ENCODE data around the gene DMBX1.

DMBX1 gene

GRCh38 chr1:46508757-46509156 lies 19.1 kb downstream of the DMBX1 start:
- DNase-seq: no peak

DNA sequence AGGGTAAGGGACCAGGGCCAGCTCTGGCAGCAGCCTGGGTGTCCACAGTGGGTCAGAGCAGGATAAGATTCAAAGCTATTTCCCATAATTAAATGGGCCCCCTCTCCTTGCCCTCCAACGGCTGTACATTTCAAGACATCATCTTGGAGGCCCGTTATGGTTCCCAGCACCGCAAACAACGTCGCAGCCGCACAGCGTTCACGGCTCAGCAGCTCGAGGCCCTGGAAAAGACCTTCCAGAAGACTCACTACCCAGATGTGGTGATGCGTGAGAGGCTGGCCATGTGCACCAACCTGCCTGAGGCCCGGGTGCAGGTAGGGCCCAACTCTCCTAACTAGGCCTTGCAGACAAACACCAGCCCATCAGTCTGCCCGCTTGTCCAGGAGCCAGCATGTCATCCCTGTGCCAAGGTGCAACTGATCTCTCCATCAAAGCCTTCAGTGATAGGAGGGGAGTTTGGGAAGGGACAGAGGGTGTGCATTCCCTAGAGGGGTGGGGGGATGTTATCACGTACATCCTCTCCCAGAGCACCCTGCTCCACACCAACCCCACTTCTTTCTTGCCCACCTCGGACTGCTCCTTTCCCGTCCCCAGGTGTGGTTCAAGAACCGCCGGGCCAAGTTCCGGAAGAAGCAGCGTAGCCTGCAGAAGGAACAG lies 20.8 kb downstream of the DMBX1 start:
- DNase-seq: no peak

DNA sequence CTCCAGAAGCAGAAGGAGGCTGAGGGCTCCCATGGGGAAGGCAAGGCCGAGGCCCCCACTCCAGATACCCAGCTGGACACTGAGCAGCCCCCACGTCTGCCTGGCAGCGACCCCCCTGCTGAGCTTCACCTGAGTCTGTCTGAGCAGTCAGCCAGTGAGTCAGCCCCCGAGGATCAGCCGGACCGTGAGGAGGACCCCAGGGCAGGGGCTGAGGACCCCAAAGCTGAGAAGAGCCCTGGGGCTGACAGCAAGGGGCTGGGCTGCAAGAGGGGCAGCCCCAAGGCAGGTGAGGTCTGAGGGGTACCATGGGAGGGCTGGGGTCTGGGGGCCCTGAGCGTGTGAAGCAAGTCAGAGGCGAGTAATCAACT lies 21.3 kb downstream of the DMBX1 start:
- no peak for DNase-seq

GRCh38 chr1:46512135-46512791 lies 22.6 kb downstream of the DMBX1 start:
- DNase-seq: no peak

DNA sequence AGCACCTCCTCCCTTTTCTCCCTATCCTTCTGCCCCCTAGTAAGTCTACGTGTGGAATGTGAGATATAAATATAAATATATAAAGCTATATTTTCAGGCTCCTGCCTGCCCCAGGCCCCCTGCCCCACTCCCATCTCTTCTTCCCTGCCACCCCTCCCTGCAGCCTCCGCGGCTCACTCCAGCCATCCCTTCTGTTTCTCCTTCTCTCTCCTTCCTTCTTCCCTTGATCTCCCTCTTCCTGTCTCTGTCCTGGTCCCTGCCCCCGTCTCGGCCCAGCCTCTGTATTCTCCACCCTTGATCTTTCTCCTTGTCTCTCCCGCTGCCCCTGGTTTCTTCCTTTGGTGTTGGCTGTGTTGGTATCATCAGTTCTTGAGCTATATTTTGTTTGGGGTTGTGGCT lies 23.2 kb downstream of the DMBX1 start:
- DNase-seq: no peak

GRCh38 chr1:46513536-46513935 lies 23.9 kb downstream of the DMBX1 start:
- DNase-seq: no peak

- DNase-seq: no peak
These were observed 25.9 kb downstream of the DMBX1 start for GRCh38 chr1:46515576-46515975.

GRCh38 chr1:46516200-46516950 lies 26.7 kb downstream of the DMBX1 start:
- DNase-seq: no peak

GRCh38 chr1:46517010-46517600 lies 27.5 kb downstream of the DMBX1 start:
- DNase-seq: no peak

DNA sequence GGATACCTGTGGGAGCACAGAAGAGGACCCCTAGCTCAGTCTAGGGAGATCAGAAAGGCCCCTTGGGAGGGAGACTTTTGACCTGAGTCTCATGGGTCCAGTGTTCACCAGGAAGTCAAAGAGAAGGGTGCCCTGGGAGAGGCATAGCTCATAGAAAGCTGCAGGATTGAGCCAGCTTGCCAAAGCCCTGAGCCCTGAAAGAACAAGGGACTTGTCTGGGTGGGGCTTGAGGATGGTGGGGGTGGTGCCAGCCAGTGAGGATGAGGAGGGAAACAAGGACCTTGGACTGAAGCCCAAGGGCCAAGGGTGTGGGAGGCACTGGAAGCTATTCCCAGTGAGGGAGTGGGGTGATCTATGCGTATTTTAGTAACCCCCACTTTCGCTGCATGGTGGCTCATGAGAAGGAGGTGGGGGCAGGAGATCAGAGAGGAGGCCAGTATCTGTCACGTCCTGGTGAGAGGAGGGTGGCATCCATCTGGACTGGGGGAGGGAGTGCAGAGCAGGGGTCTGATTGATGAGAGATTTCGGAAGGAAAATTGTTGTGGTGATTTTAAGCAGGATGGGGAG lies 28.4 kb downstream of the DMBX1 start:
- DNase-seq: no peak

GRCh38 chr1:46519209-46519608 lies 29.6 kb downstream of the DMBX1 start:
- no peak for DNase-seq

DNA sequence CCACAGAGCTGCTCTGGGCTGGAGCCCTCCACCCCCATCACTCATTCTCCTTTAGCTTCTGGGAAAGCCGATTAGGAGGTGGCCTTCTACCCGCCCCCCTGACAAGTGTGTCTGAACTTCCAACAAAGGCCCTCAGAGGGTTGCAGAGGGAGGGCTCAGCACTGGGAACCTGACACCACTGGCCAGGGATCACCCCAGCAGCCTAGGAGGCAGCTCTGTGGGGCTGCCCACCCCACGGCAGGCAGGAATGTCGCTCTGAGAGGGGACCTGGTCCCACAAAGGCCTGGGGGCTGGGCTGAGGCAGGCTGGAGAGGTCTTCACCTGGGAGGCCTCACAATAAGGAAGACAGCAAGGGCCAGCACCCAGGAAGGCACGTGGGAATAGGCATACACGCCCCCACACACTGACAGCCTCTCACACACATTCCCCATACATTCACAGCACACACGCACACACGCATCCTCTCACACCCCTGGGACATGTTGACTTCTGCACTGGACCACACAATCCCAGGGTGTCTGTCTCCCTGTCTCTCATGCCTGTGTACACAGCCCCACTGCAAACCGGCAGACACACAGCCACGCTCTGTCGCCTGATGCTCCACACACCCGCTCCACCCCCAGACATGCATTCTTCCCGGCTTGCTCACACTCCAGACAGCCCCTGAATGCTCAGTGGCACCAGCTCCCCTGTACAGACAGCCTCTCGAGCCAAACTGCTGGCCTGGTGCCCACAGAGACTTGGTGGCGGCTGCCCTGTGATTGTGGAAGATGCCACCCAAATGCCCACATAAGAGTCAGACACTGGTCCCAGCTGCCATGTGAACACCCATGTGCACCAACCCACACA lies 30.7 kb downstream of the DMBX1 start:
- no peak for DNase-seq

GRCh38 chr1:46521414-46521813 lies 31.8 kb downstream of the DMBX1 start:
- peak; percentile 12 to 14 for DNase-seq

GRCh38 chr1:46522184-46522968 lies 32.7 kb downstream of the DMBX1 start:
- DNase-seq: peak; percentile 87

- no peak for DNase-seq
These were observed 33.3 kb downstream of the DMBX1 start for GRCh38 chr1:46522969-46523320.

GRCh38 chr1:46523496-46524353 lies 34.1 kb downstream of the DMBX1 start:
- no peak for DNase-seq

GRCh38 chr1:46524843-46525242 lies 35.2 kb downstream of the DMBX1 start:
- DNase-seq: no peak

DNA sequence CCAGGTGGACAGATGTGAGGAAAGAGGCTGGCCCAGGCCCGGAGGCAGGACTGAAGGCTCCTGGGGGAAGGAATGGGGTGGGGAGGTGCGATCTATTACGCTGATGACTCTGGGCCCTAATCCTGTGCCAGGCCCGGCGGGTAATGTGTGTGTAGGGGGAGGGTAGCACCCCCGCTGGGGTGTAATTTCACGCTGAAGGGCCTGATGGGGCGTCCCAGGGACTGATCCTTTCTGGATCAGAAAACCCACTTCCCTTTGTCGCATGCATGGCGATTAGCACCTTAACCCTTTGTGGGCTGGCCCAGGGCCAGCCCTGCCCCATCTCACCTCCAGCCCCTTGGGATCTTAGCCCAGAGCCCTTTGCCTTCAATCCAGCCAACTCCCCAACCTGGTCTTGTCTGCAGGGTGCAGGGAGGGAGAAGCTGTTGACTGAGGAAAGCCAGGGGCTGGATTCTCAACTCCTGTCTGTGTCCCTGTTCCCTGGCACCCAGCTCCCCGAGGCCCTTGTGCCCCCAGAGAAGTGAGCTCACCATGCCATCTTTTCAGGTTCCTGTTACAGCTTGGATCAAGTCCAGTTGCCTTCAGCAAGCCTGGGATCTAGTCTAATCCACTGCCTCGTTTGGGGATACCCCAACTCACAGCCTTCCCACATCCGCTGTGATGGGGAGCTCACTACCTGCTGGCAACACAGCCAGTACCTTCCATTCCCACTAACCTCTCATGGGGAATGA lies 35.8 kb downstream of the DMBX1 start:
- DNase-seq: no peak

DNA sequence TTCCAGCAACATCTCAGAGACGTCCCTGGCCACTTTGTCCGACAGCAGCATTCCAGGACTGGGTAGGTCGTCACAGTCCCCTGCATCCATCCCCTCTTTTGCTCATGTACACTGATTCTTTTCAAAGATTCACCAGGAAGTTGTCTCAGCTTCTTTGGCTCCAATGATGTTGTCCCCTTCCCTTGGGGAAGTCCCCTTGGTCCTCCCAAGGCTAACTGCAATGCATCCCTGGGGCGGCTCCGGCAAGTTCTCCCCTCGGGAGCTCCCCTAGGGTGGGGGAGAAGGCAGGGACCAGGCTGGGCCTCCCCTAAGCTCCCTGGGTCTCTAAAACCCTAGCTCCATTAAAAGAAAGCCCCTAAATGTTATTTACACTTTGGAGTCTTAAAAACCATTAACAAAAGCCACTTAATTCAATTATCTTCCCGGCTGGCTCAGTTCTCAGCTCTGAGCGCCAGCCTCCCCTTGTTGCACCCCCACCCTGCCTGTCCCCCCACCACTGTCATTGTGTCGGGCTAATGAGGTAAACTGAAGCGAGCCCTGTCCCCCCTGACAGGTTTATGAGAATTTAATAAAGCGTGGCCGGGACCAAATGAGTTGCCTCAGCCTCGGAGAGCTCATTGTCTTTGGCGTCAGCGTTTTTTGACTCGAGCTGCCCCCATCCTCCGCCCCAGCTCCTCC lies 36.5 kb downstream of the DMBX1 start:
- no peak for DNase-seq

All from AML-193 (cell line).